T47D (cell line): Measurements from ENCODE around the gene RPL7A.
"Not testable (repeated sequence)": the region's sequence is repeated elsewhere in the genome, so short reads cannot be mapped to it uniquely, and the experiment has no call there.

Experiments used
- DNase-seq, 2 experiments: peaks; one replicate each; pipeline versions ENCODE4 v3.0.0 to v3.0.0-alpha.2; 2011 to 2012; ENCODE audit warnings: low read depth in 1 of 2, low spot score in 1 of 2
- JUND ChIP-seq: IDR thresholded peaks from 2 replicates; pipeline ENCODE4 v1.6.1; 2012; ENCODE audit warnings: low read depth
- in situ Hi-C: cut with HindIII; loops from 2 replicates; pipeline ENCODE4 v1.10.0; 2016; ENCODE audit warnings: low sequenced_read_pairs, low pct_unique_long_range_greater_than_20kb

Gene RPL7A

GRCh38 chr9:133370685-133371084 lies 22.7 kb downstream of the RPL7A start:
- no peak for DNase-seq
- in situ Hi-C loops, result no loop called here
- TF ChIP-seq JUND, result no peak

GRCh38 chr9:133371261-133371711 lies 23.3 kb downstream of the RPL7A start:
- no peak for TF ChIP-seq JUND
- in situ Hi-C loops, result no loop called here
- DNase-seq, result no peak

GRCh38 chr9:133372144-133372543 lies 24.1 kb downstream of the RPL7A start:
- in situ Hi-C loops, result no loop called here

GRCh38 chr9:133374612-133375115 lies 26.6 kb downstream of the RPL7A start:
- DNase-seq, result no peak
- in situ Hi-C loops, result no loop called here
- TF ChIP-seq JUND, result no peak

More at GRCh38 chr9:133372144-133372543, 24.1 kb downstream of the RPL7A start:
- no peak for TF ChIP-seq JUND
- DNase-seq, result no peak

GRCh38 chr9:133375116-133375723 lies 27.2 kb downstream of the RPL7A start:
- TF ChIP-seq JUND, result no peak
- in situ Hi-C loops, result no loop called here
- peak; percentile 47 to 55 for DNase-seq

- no peak for TF ChIP-seq JUND
- in situ Hi-C loops, result no loop called here
- DNase-seq, result peak; percentile 99
Observed at GRCh38 chr9:133375724-133376654, 28.0 kb downstream of the RPL7A start, which contains the start of the genes STKLD1 and SURF4. Gene STKLD1 (plus strand): TSS chr9:133376366. CDS start chr9:133376474, 108 bp downstream. Gene SURF4 (minus strand): TSS chr9:133376060. CDS start chr9:133375969, 91 bp downstream.

GRCh38 chr9:133377280-133377679 lies 29.3 kb downstream of the RPL7A start:
- in situ Hi-C loops, DNase-seq: not testable (repeated sequence)

- in situ Hi-C loops, result no loop called here
- DNase-seq, result peak in 1 of 2 experiments; percentile 46
- TF ChIP-seq JUND, result no peak
Observed at GRCh38 chr9:133377721-133378216, 29.8 kb downstream of the RPL7A start.

- DNase-seq, result no peak
- in situ Hi-C loops, result no loop called here
- no peak for TF ChIP-seq JUND
Observed at GRCh38 chr9:133378408-133378962, 30.5 kb downstream of the RPL7A start.

GRCh38 chr9:133379153-133380086 lies 31.4 kb downstream of the RPL7A start:
- no peak for TF ChIP-seq JUND
- DNase-seq, result no peak

GRCh38 chr9:133380734-133381133 lies 32.7 kb downstream of the RPL7A start:
- TF ChIP-seq JUND, result no peak
- no peak for DNase-seq
- in situ Hi-C loops, result no loop called here

More at GRCh38 chr9:133379153-133380086, 31.4 kb downstream of the RPL7A start:
- in situ Hi-C loops, result no loop called here
